ENCODE results near the gene CSF3. TPM values are rescaled to one million over a fixed set of nuclear protein-coding genes. Genes with fewer than 3 reads are reported as not detected.
"Not testable (repeated sequence)": the region's sequence is repeated elsewhere in the genome, so short reads cannot be mapped to it uniquely, and the experiment has no call there.

The CSF3 gene
- total RNA-seq, 2 donors from 2014 or later: not detected

DNA sequence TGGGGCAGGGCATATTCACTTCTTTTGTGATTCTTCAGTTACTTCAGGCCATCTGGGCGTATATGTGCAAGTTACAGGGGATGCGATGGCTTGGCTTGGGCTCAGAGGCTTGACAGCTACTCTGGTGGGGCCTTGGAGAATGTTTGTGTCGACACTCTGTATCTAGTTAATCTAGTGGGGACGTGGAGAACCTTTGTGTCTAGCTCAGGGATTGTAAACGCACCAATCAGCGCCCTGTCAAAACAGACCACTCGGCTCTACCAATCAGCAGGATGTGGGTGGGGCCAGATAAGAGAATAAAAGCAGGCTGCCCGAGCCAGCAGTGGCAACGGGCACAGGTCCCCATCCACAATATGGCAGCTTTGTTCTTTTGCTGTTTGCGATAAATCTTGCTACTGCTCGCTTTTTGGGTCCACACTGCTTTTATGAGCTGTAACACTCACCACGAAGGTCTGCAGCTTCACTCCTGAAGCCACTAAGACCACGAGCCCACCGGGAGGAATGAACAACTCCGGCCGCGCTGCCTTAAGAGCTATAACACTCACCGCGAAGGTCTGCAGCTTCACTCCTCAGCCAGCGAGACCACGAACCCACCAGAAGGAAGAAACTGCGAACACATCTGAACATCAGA is 3.1 kb upstream of the CSF3 start:
- ATAC-seq (replicated peaks): not testable (repeated sequence)

GRCh38 chr17:40014375-40014980 is 762 bp upstream of the CSF3 start:
- H3K9me3 Mint-ChIP-seq: no peaks in the 10 kb centered on the region
- no peak overlapping the region for H3K4me3 Mint-ChIP-seq
- H3K36me3 Mint-ChIP-seq (ENCODE audit: low read depth): peaks cover 6% of the 10 kb centered on the region
- no peaks in the 10 kb centered on the region for H3K4me1 Mint-ChIP-seq
- H3K27me3 Mint-ChIP-seq: no peaks in the 10 kb centered on the region
- no peak for ATAC-seq (replicated peaks)
- H3K27ac Mint-ChIP-seq: no peak overlapping the region

More for the DNA sequence above, 3.1 kb upstream of the CSF3 start:
- H3K36me3 Mint-ChIP-seq (ENCODE audit: low read depth); H3K4me3 Mint-ChIP-seq; H3K9me3 Mint-ChIP-seq; H3K27me3 Mint-ChIP-seq; H3K27ac Mint-ChIP-seq; H3K4me1 Mint-ChIP-seq: not testable (repeated sequence)

DNA sequence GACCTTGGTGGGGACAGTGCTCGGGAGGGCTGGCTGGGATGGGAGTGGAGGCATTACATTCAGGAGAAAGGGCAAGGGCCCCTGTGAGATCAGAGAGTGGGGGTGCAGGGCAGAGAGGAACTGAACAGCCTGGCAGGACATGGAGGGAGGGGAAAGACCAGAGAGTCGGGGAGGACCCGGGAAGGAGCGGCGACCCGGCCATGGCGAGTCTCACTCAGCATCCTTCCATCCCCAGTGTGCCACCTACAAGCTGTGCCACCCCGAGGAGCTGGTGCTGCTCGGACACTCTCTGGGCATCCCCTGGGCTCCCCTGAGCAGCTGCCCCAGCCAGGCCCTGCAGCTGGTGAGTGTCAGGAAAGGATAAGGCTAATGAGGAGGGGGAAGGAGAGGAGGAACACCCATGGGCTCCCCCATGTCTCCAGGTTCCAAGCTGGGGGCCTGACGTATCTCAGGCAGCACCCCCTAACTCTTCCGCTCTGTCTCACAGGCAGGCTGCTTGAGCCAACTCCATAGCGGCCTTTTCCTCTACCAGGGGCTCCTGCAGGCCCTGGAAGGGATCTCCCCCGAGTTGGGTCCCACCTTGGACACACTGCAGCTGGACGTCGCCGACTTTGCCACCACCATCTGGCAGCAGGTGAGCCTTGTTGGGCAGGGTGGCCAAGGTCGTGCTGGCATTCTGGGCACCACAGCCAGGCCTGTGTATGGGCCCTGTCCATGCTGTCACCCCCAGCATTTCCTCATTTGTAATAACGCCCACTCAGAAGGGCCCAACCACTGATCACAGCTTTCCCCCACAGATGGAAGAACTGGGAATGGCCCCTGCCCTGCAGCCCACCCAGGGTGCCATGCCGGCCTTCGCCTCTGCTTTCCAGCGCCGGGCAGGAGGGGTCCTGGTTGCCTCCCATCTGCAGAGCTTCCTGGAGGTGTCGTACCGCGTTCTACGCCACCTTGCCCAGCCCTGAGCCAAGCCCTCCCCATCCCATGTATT is 1.1 kb downstream of the CSF3 start:
- H3K4me3 Mint-ChIP-seq: no peak overlapping the region
- H3K4me1 Mint-ChIP-seq: peaks cover 3% of the 10 kb centered on the region
- H3K27me3 Mint-ChIP-seq: no peaks in the 10 kb centered on the region
- no peak for ATAC-seq (replicated peaks)
- H3K9me3 Mint-ChIP-seq: no peaks in the 10 kb centered on the region
- H3K36me3 Mint-ChIP-seq (ENCODE audit: low read depth): peaks cover 21% of the 10 kb centered on the region
- H3K27ac Mint-ChIP-seq: no peak overlapping the region

DNA sequence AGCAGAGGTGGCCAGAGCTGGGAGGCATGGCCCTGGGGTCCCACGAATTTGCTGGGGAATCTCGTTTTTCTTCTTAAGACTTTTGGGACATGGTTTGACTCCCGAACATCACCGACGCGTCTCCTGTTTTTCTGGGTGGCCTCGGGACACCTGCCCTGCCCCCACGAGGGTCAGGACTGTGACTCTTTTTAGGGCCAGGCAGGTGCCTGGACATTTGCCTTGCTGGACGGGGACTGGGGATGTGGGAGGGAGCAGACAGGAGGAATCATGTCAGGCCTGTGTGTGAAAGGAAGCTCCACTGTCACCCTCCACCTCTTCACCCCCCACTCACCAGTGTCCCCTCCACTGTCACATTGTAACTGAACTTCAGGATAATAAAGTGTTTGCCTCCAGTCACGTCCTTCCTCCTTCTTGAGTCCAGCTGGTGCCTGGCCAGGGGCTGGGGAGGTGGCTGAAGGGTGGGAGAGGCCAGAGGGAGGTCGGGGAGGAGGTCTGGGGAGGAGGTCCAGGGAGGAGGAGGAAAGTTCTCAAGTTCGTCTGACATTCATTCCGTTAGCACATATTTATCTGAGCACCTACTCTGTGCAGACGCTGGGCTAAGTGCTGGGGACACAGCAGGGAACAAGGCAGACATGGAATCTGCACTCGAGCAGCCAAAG is 2.3 kb downstream of the CSF3 start:
- Mint-ChIP-seq H3K27me3 (no peaks in the 10 kb centered on the region), H3K9me3 (no peaks in the 10 kb centered on the region), H3K27ac (no peak overlapping the region), H3K4me3 (no peak overlapping the region), H3K36me3 (ENCODE audit: low read depth) (peaks cover 32% of the 10 kb centered on the region), H3K4me1 (peaks cover 4% of the 10 kb centered on the region)
- ATAC-seq (replicated peaks): no peak

GRCh38 chr17:40018211-40019121 is 3.2 kb downstream of the CSF3 start:
- Mint-ChIP-seq H3K27me3 (no peaks in the 10 kb centered on the region), H3K27ac (peak overlapping the region; percentile 48), H3K4me1 (peaks cover 4% of the 10 kb centered on the region), H3K4me3 (no peak overlapping the region), H3K36me3 (ENCODE audit: low read depth) (peaks cover 36% of the 10 kb centered on the region), H3K9me3 (no peaks in the 10 kb centered on the region)
- ATAC-seq (replicated peaks): no peak

GRCh38 chr17:40019140-40019991 is 4.1 kb downstream of the CSF3 start:
- ATAC-seq (replicated peaks): no peak
- Mint-ChIP-seq H3K4me1 (peaks cover 4% of the 10 kb centered on the region), H3K36me3 (ENCODE audit: low read depth) (peaks cover 44% of the 10 kb centered on the region), H3K27me3 (no peaks in the 10 kb centered on the region), H3K9me3 (no peaks in the 10 kb centered on the region), H3K27ac (peak overlapping the region; percentile 48), H3K4me3 (no peak overlapping the region)

DNA sequence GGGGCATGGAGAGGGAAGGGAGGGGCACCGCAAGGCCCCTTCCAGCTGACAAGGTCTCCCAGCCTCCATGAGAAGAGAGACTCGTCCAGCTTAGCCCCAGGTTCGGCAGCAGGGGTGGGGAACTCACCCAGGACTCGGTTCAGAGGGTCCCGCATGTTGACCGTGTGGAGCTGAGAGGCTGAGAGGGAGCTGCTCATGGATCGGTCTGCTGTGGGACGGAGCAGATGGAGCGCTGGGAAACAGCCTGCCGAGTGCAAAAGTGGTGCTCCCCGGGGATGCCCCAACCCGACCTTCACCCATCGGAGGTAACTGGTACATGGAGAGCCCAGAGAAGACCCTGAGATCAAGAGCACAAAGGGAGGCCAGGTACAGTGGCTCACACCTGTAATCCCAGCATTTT is 4.9 kb downstream of the CSF3 start:
- Mint-ChIP-seq H3K4me1 (peaks cover 5% of the 10 kb centered on the region), H3K9me3 (no peaks in the 10 kb centered on the region), H3K27me3 (no peaks in the 10 kb centered on the region), H3K27ac (no peak overlapping the region), H3K4me3 (no peak overlapping the region), H3K36me3 (ENCODE audit: low read depth) (peaks cover 50% of the 10 kb centered on the region)
- no peak for ATAC-seq (replicated peaks)

DNA sequence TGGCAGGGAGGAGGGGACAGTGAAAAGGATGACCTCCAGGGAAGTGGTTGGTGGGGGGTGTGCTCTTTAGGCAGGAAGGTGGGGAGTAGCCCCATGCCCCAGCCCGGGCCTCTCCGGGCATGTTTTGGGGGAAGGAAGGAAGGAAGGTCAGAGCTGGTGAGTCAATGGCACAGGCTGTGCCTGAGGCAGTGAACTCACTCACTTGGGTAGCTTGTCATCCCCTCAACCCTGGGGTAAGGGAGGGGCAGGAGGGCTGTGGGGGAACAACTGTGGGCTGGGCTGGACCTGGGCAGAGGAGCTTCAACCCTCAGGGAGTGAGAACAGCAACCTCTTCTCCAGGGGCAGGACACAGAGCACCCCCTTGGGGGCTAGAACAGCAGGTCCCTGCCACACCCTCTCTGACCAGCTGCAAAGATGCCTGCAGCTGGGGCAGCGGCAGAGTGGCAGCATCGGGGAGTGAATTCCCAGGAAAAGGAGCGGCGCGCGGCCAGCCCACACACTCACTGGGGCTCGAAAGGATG is 6.3 kb downstream of the CSF3 start:
- H3K4me1 Mint-ChIP-seq: peaks cover 18% of the 10 kb centered on the region
- no peak overlapping the region for H3K4me3 Mint-ChIP-seq
- no peaks in the 10 kb centered on the region for H3K9me3 Mint-ChIP-seq
- no peaks in the 10 kb centered on the region for H3K27me3 Mint-ChIP-seq
- peaks cover 63% of the 10 kb centered on the region for H3K36me3 Mint-ChIP-seq (ENCODE audit: low read depth)
- ATAC-seq (replicated peaks): no peak
- peak overlapping the region; percentile 75 for H3K27ac Mint-ChIP-seq

GRCh38 chr17:40022497-40022896 is 7.3 kb downstream of the CSF3 start:
- no peak overlapping the region for H3K27ac Mint-ChIP-seq
- no peaks in the 10 kb centered on the region for H3K27me3 Mint-ChIP-seq
- no peaks in the 10 kb centered on the region for H3K9me3 Mint-ChIP-seq
- no peak for ATAC-seq (replicated peaks)
- H3K4me3 Mint-ChIP-seq: no peak overlapping the region
- H3K36me3 Mint-ChIP-seq (ENCODE audit: low read depth): peaks cover 72% of the 10 kb centered on the region
- H3K4me1 Mint-ChIP-seq: peaks cover 19% of the 10 kb centered on the region

DNA sequence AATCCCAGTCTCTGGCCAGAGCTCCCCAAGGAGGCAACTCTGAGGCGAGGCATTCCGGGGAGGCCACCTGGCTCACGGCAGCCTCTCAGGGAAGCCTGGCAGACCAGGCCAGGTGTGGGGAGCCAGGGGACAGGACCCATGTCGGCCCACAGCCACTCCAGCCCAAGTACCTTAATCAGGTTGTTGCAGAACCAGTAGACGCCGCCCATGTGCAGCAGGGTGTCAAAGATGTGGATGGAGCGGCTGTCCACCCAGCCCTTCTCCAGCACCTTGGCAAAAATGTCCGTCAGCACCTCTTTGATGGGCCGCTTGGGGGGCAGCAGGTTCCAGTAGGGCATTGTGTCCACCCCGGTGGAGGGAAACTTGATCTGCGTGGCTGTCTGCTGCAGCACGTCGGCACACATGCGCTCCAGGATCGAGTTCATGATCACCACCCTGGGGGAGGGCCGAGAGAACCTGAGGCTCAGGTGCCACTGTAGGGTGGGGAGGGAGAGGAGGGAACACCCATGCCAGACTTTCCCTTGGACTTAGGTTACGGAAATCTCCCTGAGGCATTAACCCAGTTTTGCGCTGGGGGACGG is 7.8 kb downstream of the CSF3 start:
- no peak overlapping the region for H3K4me3 Mint-ChIP-seq
- H3K4me1 Mint-ChIP-seq: peaks cover 19% of the 10 kb centered on the region
- ATAC-seq (replicated peaks): no peak
- H3K27ac Mint-ChIP-seq: no peak overlapping the region
- H3K9me3 Mint-ChIP-seq: no peaks in the 10 kb centered on the region
- no peaks in the 10 kb centered on the region for H3K27me3 Mint-ChIP-seq
- peaks cover 72% of the 10 kb centered on the region for H3K36me3 Mint-ChIP-seq (ENCODE audit: low read depth)

- H3K4me1 Mint-ChIP-seq: peaks cover 19% of the 10 kb centered on the region
These were observed 8.5 kb downstream of the CSF3 start for GRCh38 chr17:40023590-40024292.

GRCh38 chr17:40024901-40025300 is 9.7 kb downstream of the CSF3 start:
- Mint-ChIP-seq H3K27ac (no peak overlapping the region), H3K9me3 (no peaks in the 10 kb centered on the region), H3K36me3 (ENCODE audit: low read depth) (peaks cover 81% of the 10 kb centered on the region), H3K4me3 (no peak overlapping the region), H3K4me1 (peaks cover 19% of the 10 kb centered on the region), H3K27me3 (no peaks in the 10 kb centered on the region)
- no peak for ATAC-seq (replicated peaks)

More at GRCh38 chr17:40023590-40024292, 8.5 kb downstream of the CSF3 start:
- H3K9me3 Mint-ChIP-seq: no peaks in the 10 kb centered on the region
- no peak for ATAC-seq (replicated peaks)
- no peak overlapping the region for H3K27ac Mint-ChIP-seq
- peaks cover 79% of the 10 kb centered on the region for H3K36me3 Mint-ChIP-seq (ENCODE audit: low read depth)
- no peak overlapping the region for H3K4me3 Mint-ChIP-seq
- H3K27me3 Mint-ChIP-seq: no peaks in the 10 kb centered on the region

All from activated T-helper 17 cell treated with anti-CD3 and anti-CD28 coated beads, Interleukin-2, amount 50 U/mL, for 72 hours (primary cell).